ENCODE results near the gene CATSPER3.

CATSPER3 gene

DNA sequence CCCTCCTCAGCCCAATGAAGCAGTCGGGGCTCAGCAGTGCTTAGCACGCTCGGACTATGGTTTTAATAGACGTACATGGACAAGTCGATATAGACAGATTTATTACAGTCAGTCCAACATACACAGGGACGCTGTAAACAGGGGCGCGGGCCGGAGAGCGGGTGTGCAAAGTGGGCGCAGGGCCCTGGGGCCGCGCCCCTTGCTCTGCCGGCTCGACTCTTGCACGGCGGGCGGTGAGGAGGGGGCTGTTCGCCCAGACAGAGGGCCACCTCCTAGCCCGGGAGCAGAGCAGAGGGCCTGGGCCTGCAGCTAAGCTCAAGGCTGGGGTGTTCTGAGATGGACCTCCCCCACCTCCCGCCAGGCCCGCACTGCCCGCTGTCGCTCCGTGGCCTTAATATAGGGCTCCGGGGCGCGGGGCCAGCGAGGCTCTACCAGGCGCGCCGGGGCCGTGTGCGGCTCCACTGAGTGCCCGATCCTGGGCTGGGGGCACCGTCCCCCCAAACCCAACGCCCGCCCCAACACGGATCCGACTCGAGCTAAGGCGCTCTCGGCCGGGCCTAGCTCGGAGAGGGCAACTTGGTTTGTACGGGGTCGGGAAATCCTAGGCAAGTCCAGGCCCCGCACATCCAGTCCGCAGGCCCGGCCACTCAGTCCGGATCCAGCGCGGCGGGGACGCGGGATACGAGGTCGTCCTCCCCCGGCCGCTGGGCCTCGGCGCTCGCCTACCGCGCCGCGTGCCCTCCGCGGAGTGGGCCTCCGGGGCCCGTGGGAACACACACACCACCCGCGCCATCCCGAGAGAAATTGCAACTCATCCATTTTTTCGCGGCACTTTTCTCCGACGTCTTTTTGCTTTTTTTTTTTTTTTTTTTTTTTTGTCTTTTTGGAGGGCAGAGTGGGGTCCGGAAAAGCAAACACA is 60.2 kb downstream of the CATSPER3 start:
- Histone ChIP-seq H3K4me3 (ENCODE audit: low read depth, low read length) (no peak overlapping the region), H3K27me3 (peaks cover 57% of the 10 kb centered on the region), H3K36me3 (no peaks in the 10 kb centered on the region), H3K4me1 (no peaks in the 10 kb centered on the region), H3K9me3 (peaks cover 3% of the 10 kb centered on the region; the same call in 1 of the 2 replicates)
- DNase-seq, result no peak
- TF ChIP-seq, protein P1, sequence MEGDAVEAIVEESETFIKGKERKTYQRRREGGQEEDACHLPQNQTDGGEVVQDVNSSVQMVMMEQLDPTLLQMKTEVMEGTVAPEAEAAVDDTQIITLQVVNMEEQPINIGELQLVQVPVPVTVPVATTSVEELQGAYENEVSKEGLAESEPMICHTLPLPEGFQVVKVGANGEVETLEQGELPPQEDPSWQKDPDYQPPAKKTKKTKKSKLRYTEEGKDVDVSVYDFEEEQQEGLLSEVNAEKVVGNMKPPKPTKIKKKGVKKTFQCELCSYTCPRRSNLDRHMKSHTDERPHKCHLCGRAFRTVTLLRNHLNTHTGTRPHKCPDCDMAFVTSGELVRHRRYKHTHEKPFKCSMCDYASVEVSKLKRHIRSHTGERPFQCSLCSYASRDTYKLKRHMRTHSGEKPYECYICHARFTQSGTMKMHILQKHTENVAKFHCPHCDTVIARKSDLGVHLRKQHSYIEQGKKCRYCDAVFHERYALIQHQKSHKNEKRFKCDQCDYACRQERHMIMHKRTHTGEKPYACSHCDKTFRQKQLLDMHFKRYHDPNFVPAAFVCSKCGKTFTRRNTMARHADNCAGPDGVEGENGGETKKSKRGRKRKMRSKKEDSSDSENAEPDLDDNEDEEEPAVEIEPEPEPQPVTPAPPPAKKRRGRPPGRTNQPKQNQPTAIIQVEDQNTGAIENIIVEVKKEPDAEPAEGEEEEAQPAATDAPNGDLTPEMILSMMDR (IDR thresholded peaks at IDR 0.05; ENCODE audit: low read depth, low read length), result no peak

DNA sequence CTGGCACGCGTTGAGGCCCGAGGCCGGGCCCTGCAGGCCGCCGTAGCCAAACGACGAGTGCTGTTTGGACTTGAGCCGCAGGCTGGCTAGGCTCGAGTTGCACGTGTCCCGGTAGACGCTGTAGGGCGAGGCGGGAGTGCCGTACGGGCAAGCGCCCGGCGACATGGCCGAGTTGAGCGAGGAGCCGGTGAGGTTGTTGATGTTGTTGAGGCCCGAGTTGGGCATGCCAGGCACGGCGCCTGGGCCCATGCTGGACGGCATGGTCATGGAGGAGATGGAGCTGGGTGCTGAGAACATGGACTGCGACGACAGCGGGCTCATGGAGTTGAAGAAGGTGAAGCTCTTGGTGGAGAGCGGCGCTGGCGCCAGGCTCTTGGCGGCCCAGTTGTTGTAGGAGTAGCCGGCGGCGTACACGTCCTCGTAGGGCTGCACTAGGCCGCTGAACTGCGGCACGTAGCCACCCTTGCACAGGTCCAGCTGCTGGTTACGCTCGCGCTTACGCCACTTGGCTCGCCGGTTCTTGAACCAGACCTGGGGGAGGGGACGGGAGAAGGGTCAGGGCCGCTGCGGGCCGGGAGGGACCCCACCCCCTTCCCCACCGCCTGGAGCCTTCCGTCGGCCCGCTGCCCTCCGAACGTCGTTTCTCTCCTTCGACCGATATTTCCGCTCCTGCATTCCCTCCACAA is 61.2 kb downstream of the CATSPER3 start:
- Histone ChIP-seq H3K27me3 (peaks cover 67% of the 10 kb centered on the region), H3K36me3 (no peaks in the 10 kb centered on the region), H3K4me1 (no peaks in the 10 kb centered on the region), H3K9me3 (peaks cover 3% of the 10 kb centered on the region; the same call in 1 of the 2 replicates), H3K4me3 (ENCODE audit: low read depth, low read length) (no peak overlapping the region)
- no peak for DNase-seq
- TF ChIP-seq, protein P1 (IDR thresholded peaks at IDR 0.05; ENCODE audit: low read depth, low read length), result no peak

DNA sequence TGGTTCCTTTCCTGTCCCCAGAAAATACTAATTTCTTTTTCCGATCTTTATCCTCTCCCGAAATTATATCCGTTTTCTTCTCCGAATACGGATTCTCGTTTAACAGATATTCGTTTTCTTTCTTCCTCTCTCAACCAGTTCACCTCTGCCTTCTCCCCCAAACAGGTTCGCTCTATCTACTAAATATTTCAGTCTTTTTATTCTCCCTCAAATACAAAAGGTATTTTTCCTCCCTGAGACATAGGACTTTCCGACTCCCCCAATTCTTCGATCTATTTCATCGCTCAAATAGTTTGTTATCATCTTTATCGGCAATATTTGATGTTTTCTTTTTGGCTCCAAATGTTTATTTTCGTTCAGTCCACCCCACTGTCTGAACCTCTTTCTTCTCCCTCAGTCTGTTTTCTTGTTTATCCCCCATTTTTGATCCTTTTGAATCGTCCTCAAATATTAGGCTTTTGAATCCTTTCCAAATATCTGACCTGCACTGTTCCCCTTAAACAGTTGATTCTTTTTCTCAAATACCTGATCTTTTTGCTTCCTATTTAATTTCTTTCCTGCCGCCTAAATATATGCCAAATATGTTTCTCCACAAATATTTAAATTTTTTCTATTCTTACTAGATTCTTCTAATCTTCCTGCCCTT is 61.9 kb downstream of the CATSPER3 start:
- Histone ChIP-seq H3K27me3 (peaks cover 71% of the 10 kb centered on the region), H3K9me3 (peaks cover 3% of the 10 kb centered on the region; the same call in 1 of the 2 replicates), H3K4me1 (0 out of 2 replicates have a peak, but pooled peaks cover 3% of the 10 kb centered on the region), H3K36me3 (no peaks in the 10 kb centered on the region), H3K4me3 (ENCODE audit: low read depth, low read length) (no peak overlapping the region)
- TF ChIP-seq, protein P1 (IDR thresholded peaks at IDR 0.05; ENCODE audit: low read depth, low read length), result no peak
- no peak for DNase-seq

DNA sequence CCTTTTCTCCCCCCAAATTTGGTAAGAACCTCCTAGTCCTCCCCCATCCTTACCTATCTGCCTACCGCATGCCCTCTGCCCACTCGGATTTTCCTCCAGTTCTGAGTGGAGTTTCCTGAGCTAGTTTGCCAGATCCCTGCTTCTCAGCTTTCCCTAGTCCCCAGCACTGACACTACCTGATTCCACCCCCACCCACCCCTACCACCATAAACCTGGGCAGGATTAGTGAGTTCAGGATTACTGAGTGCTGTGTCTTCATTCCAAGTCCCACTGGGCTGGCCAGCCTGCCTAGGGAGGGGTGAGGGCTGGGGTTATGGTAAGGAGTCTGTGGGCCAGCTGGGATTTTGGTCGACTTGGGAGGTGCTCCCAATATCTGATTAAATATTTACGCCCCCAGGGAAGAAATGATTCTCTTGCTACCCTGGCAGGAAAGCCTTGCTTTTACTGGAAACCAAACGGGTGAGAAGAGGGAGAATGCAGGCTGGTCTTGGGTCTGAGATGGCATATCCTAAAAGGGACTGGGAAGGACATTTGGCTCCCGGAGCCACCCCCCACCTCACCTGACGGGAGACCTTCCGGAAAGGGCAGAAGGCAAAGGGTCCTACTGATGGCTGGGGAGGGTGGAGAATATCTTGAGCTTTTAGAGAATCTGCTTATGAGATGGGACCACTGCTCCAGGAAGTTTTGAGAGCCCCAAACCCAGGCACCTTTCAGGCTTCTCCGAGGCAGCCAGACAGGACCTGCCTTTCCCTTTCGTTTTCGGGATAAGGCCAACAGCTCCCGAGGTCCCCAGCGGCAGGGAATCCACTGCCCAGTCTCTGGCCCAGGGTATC is 62.6 kb downstream of the CATSPER3 start:
- Histone ChIP-seq H3K36me3 (no peaks in the 10 kb centered on the region), H3K4me3 (ENCODE audit: low read depth, low read length) (no peak overlapping the region), H3K4me1 (0 out of 2 replicates have a peak, but pooled peaks cover 4% of the 10 kb centered on the region), H3K9me3 (peaks cover 3% of the 10 kb centered on the region; the same call in 1 of the 2 replicates), H3K27me3 (peaks cover 78% of the 10 kb centered on the region)
- TF ChIP-seq, protein P1 (IDR thresholded peaks at IDR 0.05; ENCODE audit: low read depth, low read length), result no peak
- DNase-seq, result no peak

DNA sequence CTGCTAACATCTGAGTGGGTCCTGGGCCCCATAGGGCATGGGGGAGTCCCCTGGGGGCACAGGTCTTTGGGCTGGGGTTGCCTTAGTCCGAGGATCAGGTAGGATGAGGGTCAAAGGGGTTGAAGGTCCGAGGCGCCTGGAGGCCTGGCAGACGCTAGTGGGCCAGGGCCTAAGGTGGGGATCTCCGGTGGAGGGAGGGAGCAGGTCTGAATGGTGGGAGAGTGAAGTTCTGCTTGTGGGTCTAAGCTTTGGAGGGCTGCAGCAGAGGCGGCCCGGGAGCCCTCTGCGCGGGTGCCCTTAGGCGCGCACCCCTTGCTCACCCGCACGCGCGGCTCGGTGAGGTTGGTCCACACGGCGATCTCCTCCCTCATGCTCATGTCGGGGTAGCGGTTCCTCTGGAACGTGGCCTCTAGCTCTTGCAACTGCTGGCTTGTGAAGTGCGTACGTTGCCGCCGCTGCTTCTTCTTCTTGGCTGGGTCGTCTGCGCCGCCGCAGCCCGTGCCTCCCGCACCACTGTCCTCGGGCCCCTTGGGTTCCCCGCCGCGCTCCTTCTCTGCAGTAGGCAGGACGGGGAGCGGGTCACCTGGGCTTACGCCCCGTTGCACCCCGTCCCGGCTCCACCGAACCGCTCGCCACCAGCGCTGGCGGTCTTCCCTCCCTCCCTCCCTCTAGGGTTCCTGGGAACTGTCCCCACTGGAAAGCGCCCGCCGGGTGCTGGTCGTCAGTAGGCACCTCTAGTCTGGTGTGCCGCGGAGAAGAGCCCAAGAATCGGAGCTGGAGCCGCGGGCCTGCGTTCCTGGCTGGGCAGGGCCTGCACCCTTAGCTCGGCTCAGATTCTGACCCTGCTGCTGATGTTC is 63.5 kb downstream of the CATSPER3 start:
- Histone ChIP-seq H3K9me3 (peaks cover 3% of the 10 kb centered on the region; the same call in 1 of the 2 replicates), H3K4me3 (ENCODE audit: low read depth, low read length) (no peak overlapping the region), H3K4me1 (0 out of 2 replicates have a peak, but pooled peaks cover 4% of the 10 kb centered on the region), H3K36me3 (no peaks in the 10 kb centered on the region), H3K27me3 (peaks cover 83% of the 10 kb centered on the region)
- TF ChIP-seq, protein P1 (IDR thresholded peaks at IDR 0.05; ENCODE audit: low read depth, low read length), result no peak
- DNase-seq, result no peak
